SIG-M5 treated with dmso at 0.1 percent for 504 hours (cell line): ENCODE data around the gene NFYC.
A peak's percentile ranks its signal among the peaks of the same experiment; 100 is the strongest.
"Not testable (repeated sequence)": the region's sequence is repeated elsewhere in the genome, so short reads cannot be mapped to it uniquely, and the experiment has no call there.

Experiments used
- DNase-seq: peaks from one replicate; lab custom pipeline; 2025; ENCODE audit not compliant: unreplicated experiment; lab: John Stamatoyannopoulos, UW

The NFYC gene

GRCh38 chr1:40704817-40705733 is 13.6 kb downstream of the NFYC start:
- no peak for DNase-seq

- DNase-seq, result no peak
Observed at GRCh38 chr1:40706626-40707025, 15.1 kb downstream of the NFYC start.

GRCh38 chr1:40708750-40709099 is 17.2 kb downstream of the NFYC start:
- peak; percentile 59 for DNase-seq

GRCh38 chr1:40709100-40709801 is 17.7 kb downstream of the NFYC start:
- peak; percentile 87 for DNase-seq

- no peak for DNase-seq
Observed at GRCh38 chr1:40709802-40710278, 18.3 kb downstream of the NFYC start.

- no peak for DNase-seq
Observed at GRCh38 chr1:40710581-40711315, 19.2 kb downstream of the NFYC start.

GRCh38 chr1:40711465-40712404 is 20.2 kb downstream of the NFYC start:
- no peak for DNase-seq

- DNase-seq, result no peak
Observed at GRCh38 chr1:40712405-40712944, 21.0 kb downstream of the NFYC start.

GRCh38 chr1:40712997-40713396 is 21.5 kb downstream of the NFYC start:
- peak; percentile 76 for DNase-seq

- DNase-seq, result no peak
Observed at GRCh38 chr1:40715491-40716059, 24.1 kb downstream of the NFYC start.

- DNase-seq, result no peak
Observed at GRCh38 chr1:40717065-40717464, 25.6 kb downstream of the NFYC start.

- no peak for DNase-seq
Observed at GRCh38 chr1:40717955-40718354, 26.5 kb downstream of the NFYC start.

- no peak for DNase-seq
Observed at GRCh38 chr1:40720493-40720892, 29.0 kb downstream of the NFYC start.

GRCh38 chr1:40722622-40723021 is 31.1 kb downstream of the NFYC start:
- DNase-seq, result no peak

- peak; percentile 26 for DNase-seq
Observed at GRCh38 chr1:40723196-40723955, 31.9 kb downstream of the NFYC start.

- DNase-seq, result not testable (repeated sequence)
Observed at GRCh38 chr1:40727662-40728061, 36.2 kb downstream of the NFYC start.

- not testable (repeated sequence) for DNase-seq
Observed at GRCh38 chr1:40729316-40729862, 37.9 kb downstream of the NFYC start.

- no peak for DNase-seq
Observed at GRCh38 chr1:40732756-40733301, 41.3 kb downstream of the NFYC start.
